GM12801 (cell line): ENCODE measurements around the gene C1QTNF6.

Experiments
- CTCF ChIP-seq: IDR thresholded peaks from one replicate; pipeline ENCODE4 v1.5.1; 2011; ENCODE audit warnings: control low read depth; ENCODE audit not compliant: insufficient read length; ENCODE audit errors: extremely low read depth

The C1QTNF6 gene

DNA sequence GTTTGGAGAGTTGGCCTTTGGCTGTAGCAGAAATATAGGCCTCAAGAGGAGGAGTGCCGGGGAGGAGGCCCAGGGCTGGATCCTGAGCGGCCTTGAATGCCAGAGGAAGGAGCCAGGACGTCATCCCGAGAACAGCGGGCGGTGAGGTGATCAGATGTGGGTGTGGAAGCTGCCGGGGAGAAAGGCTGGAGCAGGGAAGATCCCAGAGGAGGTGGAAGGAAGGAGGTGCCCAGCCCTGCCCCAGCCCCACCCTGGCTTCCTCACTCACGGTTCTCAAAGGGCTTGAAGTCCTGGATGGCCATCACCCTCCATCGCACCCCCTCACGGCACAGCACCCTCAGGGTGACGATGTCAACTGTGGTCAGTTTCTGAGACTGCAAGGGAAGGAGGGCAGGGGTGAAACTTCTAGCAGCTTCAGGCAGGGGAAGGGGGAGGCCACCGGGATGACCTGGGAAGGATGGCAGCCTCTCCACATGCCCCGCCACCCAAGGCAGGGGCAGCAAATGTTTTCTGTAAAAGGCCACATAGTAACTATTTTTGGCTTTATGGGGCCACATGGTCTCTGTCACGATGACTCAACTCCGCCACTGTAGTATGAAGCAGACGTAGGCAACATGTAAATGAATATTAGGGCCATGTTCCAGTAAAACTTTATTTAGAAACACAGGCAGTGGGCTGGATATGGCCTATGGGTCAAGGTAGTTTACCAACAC lies 49.0 kb downstream of the C1QTNF6 start:
- TF ChIP-seq CTCF = no peak

DNA sequence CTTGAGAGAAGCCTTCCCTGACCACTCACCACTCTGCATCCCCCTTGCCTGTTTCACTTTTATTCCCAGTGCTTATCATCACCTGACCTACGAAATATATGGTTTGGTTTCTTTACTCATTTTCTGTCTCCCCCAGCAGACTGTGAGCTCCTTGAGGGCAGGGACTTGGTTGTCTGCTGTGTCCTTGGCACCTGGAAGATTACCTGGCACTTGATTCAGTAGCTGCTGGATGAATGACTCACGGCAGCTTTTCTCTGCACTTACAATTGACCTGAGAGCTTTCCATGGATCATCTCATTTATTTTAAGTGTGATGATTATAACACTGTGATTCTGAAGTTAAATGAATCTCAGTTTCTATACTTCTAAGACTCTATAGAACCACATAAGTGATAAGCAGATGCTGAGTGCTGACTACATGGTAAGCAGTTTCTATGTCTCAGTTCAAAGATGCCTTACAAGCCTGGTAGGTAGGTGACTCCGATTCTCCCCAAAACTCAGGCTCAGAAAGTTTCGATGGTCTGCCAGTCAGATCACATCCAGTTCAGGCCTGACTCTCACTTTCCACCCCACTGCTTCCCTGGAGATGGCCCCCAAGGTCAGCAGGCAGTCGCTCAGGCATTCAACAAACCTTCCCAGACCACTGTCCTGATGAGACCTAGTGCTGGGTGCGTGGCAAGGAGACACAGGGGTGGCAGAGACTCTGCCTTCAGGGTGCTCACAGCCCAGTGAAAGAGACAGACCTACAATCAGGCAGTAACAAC lies 50.0 kb downstream of the C1QTNF6 start:
- no peak for TF ChIP-seq CTCF

- no peak for TF ChIP-seq CTCF
These were observed 50.9 kb downstream of the C1QTNF6 start for GRCh38 chr22:37137131-37137530.

DNA sequence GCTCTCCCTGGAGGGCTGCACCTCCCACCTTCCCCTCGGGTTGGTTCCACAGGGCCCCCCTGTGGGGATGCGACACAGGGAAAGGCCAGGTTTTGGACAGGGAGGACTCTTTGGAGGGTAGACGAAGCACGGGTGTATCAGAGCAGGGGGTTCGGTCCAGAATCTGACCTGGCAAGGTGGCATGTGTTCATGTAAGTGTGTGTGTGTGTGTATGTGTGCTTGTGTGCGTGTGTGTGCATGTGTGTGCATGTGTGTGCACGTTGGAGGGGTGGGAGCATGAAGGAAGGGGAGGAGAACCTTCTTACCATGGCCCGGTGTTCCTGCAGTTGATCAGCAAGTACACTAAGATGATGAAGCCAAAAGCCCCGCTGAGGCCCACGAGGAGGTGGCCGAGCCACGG lies 53.0 kb downstream of the C1QTNF6 start:
- TF ChIP-seq CTCF = no peak

GRCh38 chr22:37133304-37134018 lies 54.6 kb downstream of the C1QTNF6 start:
- TF ChIP-seq CTCF = no peak

DNA sequence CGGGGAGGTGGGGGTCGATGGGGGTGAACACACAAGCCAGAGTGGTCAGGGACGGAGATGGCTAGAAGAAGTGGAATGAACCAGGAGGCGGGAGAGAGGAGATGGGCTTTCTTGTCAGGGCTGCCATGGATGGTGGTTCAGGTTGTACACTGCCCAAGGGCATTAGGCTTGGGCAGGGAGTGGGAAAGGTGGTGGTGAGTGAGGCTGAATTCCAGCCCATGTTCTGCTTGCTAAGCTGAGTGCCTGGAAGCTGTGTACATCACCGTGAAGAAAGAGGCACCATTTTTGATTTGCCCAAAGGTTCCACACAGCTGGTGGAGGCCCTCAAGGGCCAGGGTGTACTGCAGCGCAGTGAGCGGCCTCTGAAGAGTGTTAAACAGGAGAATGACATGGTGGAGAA lies 55.3 kb downstream of the C1QTNF6 start:
- TF ChIP-seq CTCF = no peak
